HCT116 (cell line): ENCODE measurements around the gene POSTN. TPM values are rescaled to one million over a fixed set of nuclear protein-coding genes. Genes with fewer than 3 reads are reported as not detected.

Experiments
- ATAC-seq: fragments of 200-7000 bp; cut with Tn5 transposase; 2 replicates; pipeline ENCODE4 v1.9.1; 2020; ENCODE audit warnings: mild to moderate bottlenecking, moderate library complexity
- BruUV-seq: library from RNA; stranded (reverse); fragments of 400-500 nt; replicated peaks from 2 replicates; lab custom pipeline; 2021; lab: Mats Ljungman, UMichigan
- CTCF ChIA-PET: fragments of 300-600 bp; sonication (Branson Sonifier 250); formaldehyde crosslinking; loops from one replicate; lab custom pipeline; 2021; ENCODE audit warnings: antibody characterized with exemption; lab: Charles Lee
- POLR2A ChIA-PET: fragments of 300-600, 350-600 bp; sonication (Branson Sonifier 250); formaldehyde crosslinking; loops from one replicate; lab custom pipeline; 2021; ENCODE audit warnings: antibody characterized with exemption; lab: Charles Lee
- RAD21 ChIA-PET, 2 experiments: fragments of 300-600 bp; sonication (Branson Sonifier 250); formaldehyde crosslinking; loops; one replicate each; lab custom pipeline; 2023; ENCODE audit warnings: low total read pairs in 2 of 2; ENCODE audit not compliant: uncharacterized antibody in 2 of 2, unreplicated experiment in 2 of 2, low non-redundant PET in 1 of 2; lab: Charles Lee
- DNase-seq: peaks from one replicate; pipeline ENCODE4 v3.0.0-alpha.2; 2010; ENCODE audit warnings: low read depth, low spot score
- H2AFZ ChIP-seq: fragments of 200-600 bp; shearing (Covaris generic), sonication (generic); 2 replicates; pipeline ENCODE4 v1.6.1; 2017; ENCODE audit warnings: low read depth, mixed run types, mixed read lengths, antibody characterized with exemption, low read length; ENCODE audit not compliant: poor library complexity, severe bottlenecking
- H3K27ac ChIP-seq: 2 replicates; pipeline ENCODE4 v1.5.1; 2012; ENCODE audit warnings: low read depth, low read length
- H3K27me3 ChIP-seq: fragments of 200-600 bp; sonication (generic); 2 replicates; pipeline ENCODE4 v1.6.1; 2016; ENCODE audit warnings: mixed run types, low read length, mixed read lengths; ENCODE audit not compliant: insufficient read depth
- H3K36me3 ChIP-seq, 2 experiments: fragments of 200-500 bp in 1 of 2; fragments of 200-600 bp in 1 of 2; sonication (Bioruptor generic) in 1 of 2; sonication (generic) in 1 of 2; 2 replicates each; pipeline versions ENCODE4 v1.5.1 to v1.6.1; 2014 to 2016; ENCODE audit warnings: low read length in 2 of 2, inconsistent platforms in 1 of 2, mixed read lengths in 1 of 2, mixed run types in 1 of 2; ENCODE audit not compliant: insufficient read depth in 2 of 2, control insufficient read depth in 1 of 2
- H3K4me1 ChIP-seq, 2 experiments: fragments of 200-600 bp in 1 of 2; sonication (generic) in 1 of 2; 2 replicates each; pipeline versions ENCODE4 v1.5.1 to v1.6.1; 2012 to 2017; ENCODE audit warnings: low read length in 2 of 2, inconsistent platforms in 1 of 2, mild to moderate bottlenecking in 1 of 2, mixed read lengths in 1 of 2, mixed run types in 1 of 2, moderate library complexity in 1 of 2; ENCODE audit not compliant: insufficient read depth in 2 of 2, control insufficient read depth in 1 of 2
- H3K4me2 ChIP-seq: fragments of 200-600 bp; sonication (generic); 2 replicates; pipeline ENCODE4 v1.6.1; 2017; ENCODE audit warnings: mixed run types, low read length, mixed read lengths
- H3K4me3 ChIP-seq, 2 experiments: fragments of 200-600 bp in 1 of 2; sonication (generic) in 1 of 2; replicated peaks in 1 of 2; 2 replicates each; pipeline ENCODE4 v1.5.1; 2011 to 2016; ENCODE audit warnings: low read length in 2 of 2, control low read depth in 1 of 2, low read depth in 1 of 2, mild to moderate bottlenecking in 1 of 2, mixed read lengths in 1 of 2, mixed run types in 1 of 2
- H3K79me2 ChIP-seq: fragments of 200-600 bp; sonication (generic); 2 replicates; pipeline ENCODE4 v1.6.1; 2017; ENCODE audit warnings: mild to moderate bottlenecking, mixed run types, low read length, moderate library complexity, mixed read lengths; ENCODE audit not compliant: insufficient read depth
- H3K9ac ChIP-seq: fragments of 200-600 bp; sonication (generic); 2 replicates; pipeline ENCODE4 v1.6.1; 2016; ENCODE audit warnings: low read length, mixed read lengths
- H3K9me2 ChIP-seq: fragments of 200-600 bp; sonication (generic), shearing (Covaris generic); 2 replicates; pipeline ENCODE4 v1.6.1; 2017; ENCODE audit warnings: mixed run types, mild to moderate bottlenecking, moderate library complexity; ENCODE audit not compliant: insufficient read depth
- H3K9me3 ChIP-seq, 2 experiments: fragments of 200-500 bp in 1 of 2; fragments of 200-600 bp in 1 of 2; sonication (Bioruptor generic) in 1 of 2; sonication (generic) in 1 of 2; 2 replicates each; pipeline ENCODE4 v1.6.1; 2014 to 2017; ENCODE audit warnings: low read length in 2 of 2, mixed read lengths in 2 of 2, inconsistent platforms in 1 of 2, low read depth in 1 of 2, mild to moderate bottlenecking in 1 of 2, mixed run types in 1 of 2, moderate library complexity in 1 of 2; ENCODE audit not compliant: control insufficient read depth in 1 of 2, insufficient read depth in 1 of 2
- H4K20me1 ChIP-seq: fragments of 200-600 bp; sonication (generic), shearing (Covaris generic); 2 replicates; pipeline ENCODE4 v1.6.1; 2017; ENCODE audit warnings: mixed run types, mild to moderate bottlenecking, moderate library complexity; ENCODE audit not compliant: insufficient read depth
- CBX3 ChIP-seq: IDR thresholded peaks from 2 replicates; pipeline ENCODE4 v1.6.1; 2012; ENCODE audit warnings: low read depth
- CEBPB ChIP-seq: IDR thresholded peaks from 2 replicates; pipeline ENCODE4 v1.6.1; 2012; ENCODE audit warnings: low read depth
- ELF1 ChIP-seq: IDR thresholded peaks from 2 replicates; pipeline ENCODE4 v1.6.1; 2012; ENCODE audit warnings: low read depth, borderline replicate concordance
- FOSL1 ChIP-seq: IDR thresholded peaks from 2 replicates; pipeline ENCODE4 v1.6.1; 2012; ENCODE audit warnings: low read depth
- JUND ChIP-seq: IDR thresholded peaks from 2 replicates; pipeline ENCODE4 v1.6.1; 2012
- POLR2A ChIP-seq: IDR thresholded peaks from 2 replicates; pipeline ENCODE4 v1.7.0; 2011; ENCODE audit warnings: borderline replicate concordance; ENCODE audit not compliant: insufficient read depth, insufficient read length; ENCODE audit errors: extremely low read depth
- POLR2AphosphoS5 ChIP-seq: IDR thresholded peaks from 2 replicates; pipeline ENCODE4 v1.6.1; 2011; ENCODE audit warnings: mild to moderate bottlenecking, low read depth, low read length, moderate library complexity
- RAD21 ChIP-seq: IDR thresholded peaks from 2 replicates; pipeline ENCODE4 v1.6.1; 2012; ENCODE audit warnings: low read depth, mild to moderate bottlenecking
- SIN3A ChIP-seq: IDR thresholded peaks from 2 replicates; pipeline ENCODE4 v1.6.1; 2012; ENCODE audit warnings: low read depth
- SP1 ChIP-seq: IDR thresholded peaks from 2 replicates; pipeline ENCODE4 v1.6.1; 2012; ENCODE audit warnings: low read depth
- SRF ChIP-seq: IDR thresholded peaks from 2 replicates; pipeline ENCODE4 v1.6.1; 2012; ENCODE audit warnings: low read depth
- YY1 ChIP-seq: IDR thresholded peaks from 2 replicates; pipeline ENCODE4 v1.6.1; 2011; ENCODE audit warnings: low read length, low read depth, moderate library complexity, mild to moderate bottlenecking; ENCODE audit not compliant: insufficient replicate concordance; ENCODE audit errors: extremely low read depth
- intact Hi-C: fragments of 100-400 bp; cut with micrococcal nuclease; formaldehyde crosslinking; loops from 2 replicates; pipeline ENCODE4 v1.10.0; 2022
- total RNA-seq: library from RNA; stranded (reverse); gene quantifications from one replicate; pipeline ENCODE4 v1.2.1, GENCODE V29; 2021; ENCODE audit not compliant: unreplicated experiment
- TF ChIP-seq, protein P1 (sequence below): IDR thresholded peaks from 2 replicates; pipeline ENCODE4 v1.6.1; 2011; ENCODE audit warnings: mild to moderate bottlenecking, low read length, moderate library complexity; ENCODE audit not compliant: insufficient replicate concordance; ENCODE audit errors: extremely low read depth
- TF ChIP-seq, protein P2 (sequence below): IDR thresholded peaks from 2 replicates; pipeline ENCODE4 v1.6.1; 2012
- TF ChIP-seq, protein P3 (sequence below): IDR thresholded peaks from 2 replicates; pipeline ENCODE4 v1.6.1; 2012; ENCODE audit warnings: low read depth

POSTN gene
- total RNA-seq, 1 experiment from 2014 or later = not detected

DNA sequence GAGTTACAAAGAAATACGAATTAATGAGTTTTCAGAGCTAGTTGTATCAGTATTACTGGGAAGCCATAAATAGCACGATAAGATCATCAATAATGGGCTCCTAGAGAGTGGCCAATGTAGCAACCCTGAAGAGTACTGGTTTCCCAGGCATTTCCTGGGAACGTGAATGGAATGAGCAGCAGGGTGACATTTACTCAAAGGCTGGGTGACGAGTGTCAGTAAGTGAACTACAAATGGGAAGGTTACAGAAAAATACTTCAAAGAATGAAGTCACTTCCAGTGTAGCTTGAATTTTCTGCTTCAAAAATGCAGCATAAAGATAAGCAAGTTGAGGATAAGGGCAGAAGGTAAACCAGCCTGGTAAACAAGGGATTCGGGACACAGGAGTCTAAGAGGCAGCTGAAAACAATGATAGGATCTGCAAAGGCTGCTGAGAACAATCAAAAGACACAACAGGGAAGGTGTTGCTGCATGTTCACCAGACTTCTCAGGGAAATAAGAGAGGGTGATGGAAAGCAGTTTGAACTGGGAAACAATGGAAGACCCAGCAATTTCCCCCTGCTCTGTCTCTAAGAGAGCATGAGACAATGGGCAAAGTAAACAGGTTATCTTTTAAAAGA, 48.6 kb upstream of the POSTN start:
- Histone ChIP-seq H3K36me3 (no peaks in the 10 kb centered on the region), H3K9me2 (no peaks in the 10 kb centered on the region), H3K4me3 (no peak overlapping the region), H2AFZ (no peak overlapping the region), H3K9ac (no peak overlapping the region), H3K4me1 (no peaks in the 10 kb centered on the region), H3K79me2 (no peaks in the 10 kb centered on the region), H3K9me3 (peaks cover 5 to 14% of the 10 kb centered on the region in 2 experiments; a peak in 2 of 4 replicates), H3K4me2 (no peak overlapping the region), H3K27me3 (no peaks in the 10 kb centered on the region), H3K27ac (no peak overlapping the region), H4K20me1 (no peaks in the 10 kb centered on the region)
- intact Hi-C loops = no loop called here
- ChIA-PET POLR2A (no interaction called here), RAD21 (no interaction called here), CTCF (no interaction called here)
- BruUV-seq = no TSS peak
- TF ChIP-seq SRF (no peak), ELF1 (no peak), YY1 (no peak), CBX3 (no peak), RAD21 (no peak)
- no peak for ATAC-seq
- DNase-seq = no peak

- intact Hi-C loops = no loop called here
- BruUV-seq = no TSS peak
- Histone ChIP-seq H3K36me3 (no peaks in the 10 kb centered on the region), H3K4me3 (no peak overlapping the region), H3K4me2 (no peak overlapping the region), H3K4me1 (no peaks in the 10 kb centered on the region), H3K79me2 (no peaks in the 10 kb centered on the region), H3K9me3 (peaks cover 5 to 13% of the 10 kb centered on the region in 2 experiments; a peak in 2 of 4 replicates), H3K27me3 (no peaks in the 10 kb centered on the region), H2AFZ (no peak overlapping the region), H3K9me2 (no peaks in the 10 kb centered on the region), H3K9ac (no peak overlapping the region), H3K27ac (no peak overlapping the region), H4K20me1 (no peaks in the 10 kb centered on the region)
- ATAC-seq (no peak), DNase-seq (no peak)
- POLR2A ChIA-PET = no interaction called here
- CTCF ChIA-PET = no interaction called here
- RAD21 ChIA-PET = no interaction called here
- TF ChIP-seq FOSL1 = no peak
- TF ChIP-seq, protein P1, sequence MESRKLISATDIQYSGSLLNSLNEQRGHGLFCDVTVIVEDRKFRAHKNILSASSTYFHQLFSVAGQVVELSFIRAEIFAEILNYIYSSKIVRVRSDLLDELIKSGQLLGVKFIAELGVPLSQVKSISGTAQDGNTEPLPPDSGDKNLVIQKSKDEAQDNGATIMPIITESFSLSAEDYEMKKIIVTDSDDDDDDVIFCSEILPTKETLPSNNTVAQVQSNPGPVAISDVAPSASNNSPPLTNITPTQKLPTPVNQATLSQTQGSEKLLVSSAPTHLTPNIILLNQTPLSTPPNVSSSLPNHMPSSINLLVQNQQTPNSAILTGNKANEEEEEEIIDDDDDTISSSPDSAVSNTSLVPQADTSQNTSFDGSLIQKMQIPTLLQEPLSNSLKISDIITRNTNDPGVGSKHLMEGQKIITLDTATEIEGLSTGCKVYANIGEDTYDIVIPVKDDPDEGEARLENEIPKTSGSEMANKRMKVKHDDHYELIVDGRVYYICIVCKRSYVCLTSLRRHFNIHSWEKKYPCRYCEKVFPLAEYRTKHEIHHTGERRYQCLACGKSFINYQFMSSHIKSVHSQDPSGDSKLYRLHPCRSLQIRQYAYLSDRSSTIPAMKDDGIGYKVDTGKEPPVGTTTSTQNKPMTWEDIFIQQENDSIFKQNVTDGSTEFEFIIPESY = no peak
- TF ChIP-seq SIN3A = no peak
- no peak for TF ChIP-seq CEBPB
- TF ChIP-seq, protein P2, sequence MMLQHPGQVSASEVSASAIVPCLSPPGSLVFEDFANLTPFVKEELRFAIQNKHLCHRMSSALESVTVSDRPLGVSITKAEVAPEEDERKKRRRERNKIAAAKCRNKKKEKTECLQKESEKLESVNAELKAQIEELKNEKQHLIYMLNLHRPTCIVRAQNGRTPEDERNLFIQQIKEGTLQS = no peak
- TF ChIP-seq POLR2AphosphoS5 = no peak
- TF ChIP-seq, protein P3, sequence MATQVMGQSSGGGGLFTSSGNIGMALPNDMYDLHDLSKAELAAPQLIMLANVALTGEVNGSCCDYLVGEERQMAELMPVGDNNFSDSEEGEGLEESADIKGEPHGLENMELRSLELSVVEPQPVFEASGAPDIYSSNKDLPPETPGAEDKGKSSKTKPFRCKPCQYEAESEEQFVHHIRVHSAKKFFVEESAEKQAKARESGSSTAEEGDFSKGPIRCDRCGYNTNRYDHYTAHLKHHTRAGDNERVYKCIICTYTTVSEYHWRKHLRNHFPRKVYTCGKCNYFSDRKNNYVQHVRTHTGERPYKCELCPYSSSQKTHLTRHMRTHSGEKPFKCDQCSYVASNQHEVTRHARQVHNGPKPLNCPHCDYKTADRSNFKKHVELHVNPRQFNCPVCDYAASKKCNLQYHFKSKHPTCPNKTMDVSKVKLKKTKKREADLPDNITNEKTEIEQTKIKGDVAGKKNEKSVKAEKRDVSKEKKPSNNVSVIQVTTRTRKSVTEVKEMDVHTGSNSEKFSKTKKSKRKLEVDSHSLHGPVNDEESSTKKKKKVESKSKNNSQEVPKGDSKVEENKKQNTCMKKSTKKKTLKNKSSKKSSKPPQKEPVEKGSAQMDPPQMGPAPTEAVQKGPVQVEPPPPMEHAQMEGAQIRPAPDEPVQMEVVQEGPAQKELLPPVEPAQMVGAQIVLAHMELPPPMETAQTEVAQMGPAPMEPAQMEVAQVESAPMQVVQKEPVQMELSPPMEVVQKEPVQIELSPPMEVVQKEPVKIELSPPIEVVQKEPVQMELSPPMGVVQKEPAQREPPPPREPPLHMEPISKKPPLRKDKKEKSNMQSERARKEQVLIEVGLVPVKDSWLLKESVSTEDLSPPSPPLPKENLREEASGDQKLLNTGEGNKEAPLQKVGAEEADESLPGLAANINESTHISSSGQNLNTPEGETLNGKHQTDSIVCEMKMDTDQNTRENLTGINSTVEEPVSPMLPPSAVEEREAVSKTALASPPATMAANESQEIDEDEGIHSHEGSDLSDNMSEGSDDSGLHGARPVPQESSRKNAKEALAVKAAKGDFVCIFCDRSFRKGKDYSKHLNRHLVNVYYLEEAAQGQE = no peak
- no peak for TF ChIP-seq SP1
- TF ChIP-seq JUND = no peak
- TF ChIP-seq POLR2A = no peak
- TF ChIP-seq SRF = no peak
These were observed 48.0 kb upstream of the POSTN start for GRCh38 chr13:37646531-37646930.
